DMS 273 (cell line): ENCODE results near the gene MXD4.
"Not testable (repeated sequence)": the region's sequence is repeated elsewhere in the genome, so short reads cannot be mapped to it uniquely, and the experiment has no call there.

Source experiments
- DNase-seq: peaks from one replicate; lab custom pipeline; 2025; ENCODE audit not compliant: unreplicated experiment; lab: John Stamatoyannopoulos, UW

Gene MXD4

DNA sequence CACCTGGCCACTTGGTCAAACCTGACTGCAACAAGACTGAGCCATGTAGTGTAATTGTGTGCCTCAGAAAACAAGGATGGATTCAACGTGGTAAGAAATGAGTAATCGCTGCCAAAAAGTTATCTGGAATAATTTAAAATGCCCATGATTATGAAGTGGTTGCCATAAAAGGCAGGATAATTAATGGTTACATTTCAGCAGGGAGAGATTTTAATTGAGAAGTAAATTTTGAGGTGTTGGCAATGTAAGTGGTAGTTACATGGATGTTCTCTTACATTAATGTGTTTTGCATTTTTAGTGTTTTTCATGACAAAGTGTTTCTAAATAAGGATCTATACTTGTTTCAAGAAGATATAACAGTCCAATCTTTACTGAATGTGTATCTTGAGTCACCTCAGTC, 35.6 kb downstream of the MXD4 start:
- DNase-seq, result no peak

DNA sequence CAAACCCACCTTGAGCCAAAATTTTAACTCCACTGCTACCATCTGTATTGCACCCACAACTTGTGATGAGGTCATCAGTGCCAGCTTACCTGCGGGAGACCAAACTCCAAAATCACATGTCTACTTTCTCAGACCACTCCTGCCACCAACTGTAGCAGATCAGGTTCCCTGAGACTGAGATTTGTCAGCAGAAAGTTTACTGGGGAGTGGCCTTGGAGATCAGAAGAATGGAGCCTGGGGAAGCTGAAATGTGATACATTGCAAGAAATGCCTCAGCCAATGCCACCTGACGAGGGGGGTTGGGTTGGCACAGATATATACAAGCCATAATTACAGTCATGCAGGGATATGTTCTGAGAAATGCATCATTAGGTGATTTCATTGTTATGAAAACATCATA, 39.1 kb downstream of the MXD4 start:
- DNase-seq, result no peak

DNA sequence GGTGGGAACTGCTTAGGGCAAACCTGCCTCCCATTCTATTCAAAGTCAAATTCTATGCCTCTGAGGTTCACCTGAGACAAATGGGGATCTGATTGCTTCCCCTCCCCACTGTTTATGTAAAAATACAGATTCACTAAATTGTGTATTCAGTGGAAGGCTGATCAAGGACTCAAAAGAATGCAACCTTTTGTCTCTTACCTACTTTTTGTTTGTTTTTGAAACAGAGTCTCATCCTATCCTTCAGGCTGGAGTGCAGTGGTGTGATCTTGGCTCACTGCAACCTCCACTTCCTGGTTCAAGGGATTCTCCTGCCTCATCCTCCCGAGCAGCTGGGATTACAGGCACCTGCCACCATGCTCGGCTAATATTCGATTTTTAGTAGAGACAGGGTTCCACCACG, 40.5 kb downstream of the MXD4 start:
- not testable (repeated sequence) for DNase-seq

DNA sequence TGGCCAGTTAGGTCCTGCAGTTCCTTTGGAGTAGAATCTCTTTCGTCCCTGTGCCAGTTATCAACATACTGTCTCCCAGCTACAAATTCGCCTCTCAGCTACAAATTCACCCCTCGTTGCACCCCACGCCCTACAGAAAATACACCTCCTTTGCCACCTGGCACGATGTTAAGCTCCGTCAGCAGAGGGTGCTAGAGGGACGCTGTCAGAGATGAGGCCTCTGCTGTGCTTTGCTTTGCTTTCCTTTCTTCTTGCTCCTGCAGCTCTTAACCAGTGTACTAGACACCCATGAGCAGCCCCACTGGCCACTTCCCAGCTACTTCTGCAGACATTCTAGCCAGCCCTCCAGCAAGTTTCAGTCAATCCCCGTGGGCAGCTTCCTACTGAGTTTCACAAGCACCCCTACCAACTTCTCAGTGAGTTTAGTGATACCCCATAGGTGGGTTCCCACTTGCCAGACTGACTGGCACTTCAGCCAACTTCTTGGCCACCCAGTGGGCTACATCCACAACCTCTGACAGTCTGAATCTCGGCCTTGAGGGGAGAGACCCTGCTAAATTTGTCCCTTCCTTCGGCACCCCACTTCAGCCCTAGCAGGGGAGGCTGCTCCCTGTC, 41.8 kb downstream of the MXD4 start:
- peak; percentile 81 for DNase-seq

DNA sequence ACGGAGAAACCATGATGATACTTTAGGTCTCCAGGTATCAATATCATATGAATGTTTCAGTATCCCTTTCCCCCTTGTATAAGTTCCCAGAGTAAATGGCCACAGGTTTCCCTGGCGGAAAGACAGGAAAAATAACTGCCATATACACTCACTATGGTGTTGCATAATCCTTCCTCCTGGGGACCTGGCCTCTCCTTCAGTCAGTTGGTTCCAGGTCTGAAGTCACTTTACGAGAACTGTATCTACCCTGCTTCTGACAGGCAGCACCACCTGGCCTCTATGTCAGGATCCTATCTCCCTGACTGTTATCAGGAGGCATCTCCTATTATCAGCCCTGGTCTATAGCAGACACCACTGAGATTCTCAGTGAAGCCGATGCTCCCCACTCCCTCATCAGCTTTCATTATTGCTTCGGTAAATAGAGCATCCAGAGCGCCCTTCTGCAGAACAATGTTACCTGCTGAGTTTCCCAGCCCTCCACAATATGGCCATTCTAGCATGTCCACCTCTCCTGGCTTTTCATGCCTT, 42.6 kb downstream of the MXD4 start:
- no peak for DNase-seq

DNA sequence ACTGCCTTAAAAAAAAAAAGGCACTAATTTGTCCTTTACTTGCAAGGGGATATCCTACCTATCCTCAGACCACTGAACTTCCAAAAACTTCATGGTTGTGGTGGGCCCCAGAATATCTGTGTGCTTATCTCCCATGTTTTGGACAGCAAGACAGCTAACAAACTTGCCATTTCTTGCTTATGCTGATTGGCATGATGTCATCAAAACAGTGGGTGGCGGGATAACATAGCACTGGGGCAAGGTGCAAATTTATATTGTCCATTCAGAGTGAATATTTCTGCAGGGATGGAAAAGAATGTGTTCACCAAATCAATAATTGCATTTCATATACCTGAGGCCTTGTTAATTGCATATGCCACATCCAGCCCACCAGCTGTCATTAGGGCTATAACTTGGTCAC, 43.5 kb downstream of the MXD4 start:
- DNase-seq, result no peak

DNA sequence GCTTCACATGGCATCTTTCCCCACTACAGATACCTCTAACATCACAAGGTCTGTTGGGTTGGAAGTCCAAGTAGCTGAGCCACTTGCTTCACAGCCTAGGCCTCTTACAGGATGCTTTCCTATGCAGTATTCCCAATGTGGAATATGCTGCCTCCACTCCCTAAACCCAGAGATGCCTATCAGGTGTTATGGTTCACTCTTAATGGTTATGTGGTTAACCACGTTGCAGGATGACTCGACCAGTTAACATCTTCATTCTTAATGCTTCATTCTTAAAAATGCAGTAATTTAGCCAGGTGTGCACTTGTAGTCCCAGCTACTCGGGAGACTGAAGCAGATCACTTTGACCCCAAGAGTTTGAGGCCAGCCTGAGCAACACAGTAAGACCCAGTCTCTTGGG, 44.2 kb downstream of the MXD4 start:
- no peak for DNase-seq

DNA sequence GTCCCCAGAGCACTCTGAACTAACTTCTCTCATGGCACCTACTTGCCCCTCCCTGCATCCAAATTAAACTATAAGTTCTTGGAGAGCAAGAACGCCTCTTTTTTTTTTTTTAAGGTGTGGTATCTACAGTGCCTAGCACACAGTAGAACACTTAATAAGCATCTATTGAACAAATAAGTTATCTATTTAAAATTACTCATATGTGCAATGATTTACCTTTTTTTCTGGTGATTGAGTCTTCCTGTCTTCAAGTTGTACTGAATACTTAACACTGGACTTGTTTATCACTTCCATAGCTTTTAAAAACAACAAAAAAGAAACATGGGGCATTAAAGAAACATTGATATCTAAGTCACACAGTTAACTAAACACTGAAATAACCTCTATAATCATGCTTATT, 49.1 kb downstream of the MXD4 start:
- no peak for DNase-seq

DNA sequence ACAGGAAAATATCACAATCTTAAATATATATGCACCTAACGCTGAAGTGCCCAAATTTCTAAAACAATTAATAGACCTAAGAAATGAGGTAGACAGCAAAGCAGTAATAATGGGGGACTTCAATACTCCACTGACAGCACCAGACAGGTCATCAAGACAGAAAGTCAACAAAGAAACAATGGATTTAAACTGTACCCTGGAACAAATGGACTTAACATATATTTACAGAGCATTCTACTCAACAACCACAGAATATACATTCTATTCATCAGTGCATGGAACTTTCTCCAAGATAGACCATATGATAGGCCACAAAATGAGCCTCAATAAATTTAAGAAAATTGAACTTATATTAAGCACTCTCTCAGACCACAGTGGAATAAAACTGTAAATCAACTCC, 59.1 kb downstream of the MXD4 start:
- DNase-seq, result not testable (repeated sequence)
